GM18858 (cell line): ENCODE measurements around the gene CEACAM1.
"Not testable (repeated sequence)": the region's sequence is repeated elsewhere in the genome, so short reads cannot be mapped to it uniquely, and the experiment has no call there.

Source experiments
- ATAC-seq: cut with Tn5 transposase; IDR thresholded peaks from one replicate; pipeline ENCODE4 v1.9.1; 2021; ENCODE audit not compliant: unreplicated experiment

CEACAM1 gene

DNA sequence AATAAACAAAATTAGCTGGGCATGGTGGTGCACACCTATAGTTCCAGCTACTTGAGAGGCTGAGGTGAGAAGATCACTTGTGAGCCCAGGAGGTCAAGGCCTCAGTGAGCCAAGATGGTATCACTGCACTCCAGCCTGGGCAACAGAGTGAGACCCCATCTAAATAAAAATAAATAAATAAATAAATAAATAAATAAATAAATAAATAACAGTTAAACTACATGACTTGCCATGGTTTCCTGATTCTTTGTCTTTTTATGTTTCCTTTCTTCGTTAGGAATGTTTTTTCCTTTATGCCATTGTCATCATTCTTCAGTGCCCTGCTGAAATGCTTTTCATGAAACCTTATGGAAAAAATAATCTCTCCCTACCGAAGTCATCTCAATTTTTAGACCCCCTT is 50.3 kb downstream of the CEACAM1 start:
- ATAC-seq = no peak

GRCh38 chr19:42477117-42477516 is 51.2 kb downstream of the CEACAM1 start:
- ATAC-seq = no peak

DNA sequence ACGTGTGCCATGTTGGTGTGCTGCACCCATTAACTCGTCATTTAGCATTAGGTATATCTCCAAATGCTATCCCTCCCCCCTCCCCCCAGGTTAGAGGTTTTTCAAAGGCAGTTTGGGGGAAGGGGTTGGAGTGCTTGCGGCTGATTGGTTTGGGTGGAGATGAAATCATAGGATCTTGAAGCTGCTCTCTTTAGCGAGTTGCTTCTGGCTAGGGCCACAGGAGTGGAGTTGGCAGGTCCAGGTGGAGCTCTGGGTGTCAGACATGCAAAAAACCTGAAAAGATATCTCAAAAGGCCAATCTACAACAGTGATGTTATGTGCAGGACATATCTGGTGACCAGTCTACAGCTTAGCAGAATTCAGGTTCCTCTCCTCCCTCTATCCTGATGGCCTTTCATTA is 52.9 kb downstream of the CEACAM1 start:
- ATAC-seq = no peak

DNA sequence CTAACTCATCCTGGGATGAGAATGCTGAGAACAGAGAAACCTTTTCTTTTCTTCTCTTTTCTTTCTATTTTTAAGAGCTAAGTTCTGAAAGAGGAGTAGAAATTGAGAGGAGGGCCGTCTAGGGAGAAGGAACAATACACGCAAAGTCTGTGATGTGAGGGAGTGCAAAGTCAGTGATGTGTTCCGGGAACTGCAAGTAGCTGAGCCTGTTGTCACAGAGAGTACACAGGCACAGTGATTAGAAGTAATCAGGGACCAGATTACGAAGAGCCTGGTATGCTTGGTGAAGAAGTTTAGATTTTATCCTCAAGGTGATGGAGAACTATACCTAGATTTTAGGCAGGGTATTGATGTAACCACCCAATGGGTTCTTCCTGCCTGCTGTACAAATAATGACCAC is 53.5 kb downstream of the CEACAM1 start:
- ATAC-seq = no peak

DNA sequence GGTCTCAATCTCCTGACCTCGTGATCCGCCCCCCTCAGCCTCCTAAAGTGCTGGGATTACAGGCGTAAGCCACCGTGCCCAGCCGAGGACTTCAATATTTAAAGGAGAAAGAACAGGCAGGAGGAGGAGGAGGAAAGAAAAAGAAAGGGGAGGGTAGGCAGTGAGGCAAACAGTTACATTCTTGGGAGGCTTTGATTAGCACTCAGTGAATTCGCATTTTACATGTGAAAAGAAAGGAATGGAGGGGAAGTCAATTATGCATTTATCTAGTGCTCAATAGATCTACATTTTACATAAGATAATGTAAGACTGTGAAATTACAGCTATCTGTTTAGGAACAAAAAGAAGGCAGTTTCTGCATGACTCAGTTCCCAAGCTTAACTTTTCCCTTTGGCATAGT is 54.6 kb downstream of the CEACAM1 start:
- ATAC-seq = no peak

- no peak for ATAC-seq
These were observed 55.7 kb downstream of the CEACAM1 start for GRCh38 chr19:42472402-42473147.

- ATAC-seq = no peak
These were observed 56.6 kb downstream of the CEACAM1 start for GRCh38 chr19:42471554-42472249.

- no peak for ATAC-seq
These were observed 58.7 kb downstream of the CEACAM1 start for GRCh38 chr19:42469311-42470235.

- no peak for ATAC-seq
These were observed 59.9 kb downstream of the CEACAM1 start for GRCh38 chr19:42468273-42468796.

- ATAC-seq = no peak
These were observed 61.0 kb downstream of the CEACAM1 start for GRCh38 chr19:42467183-42467760.

DNA sequence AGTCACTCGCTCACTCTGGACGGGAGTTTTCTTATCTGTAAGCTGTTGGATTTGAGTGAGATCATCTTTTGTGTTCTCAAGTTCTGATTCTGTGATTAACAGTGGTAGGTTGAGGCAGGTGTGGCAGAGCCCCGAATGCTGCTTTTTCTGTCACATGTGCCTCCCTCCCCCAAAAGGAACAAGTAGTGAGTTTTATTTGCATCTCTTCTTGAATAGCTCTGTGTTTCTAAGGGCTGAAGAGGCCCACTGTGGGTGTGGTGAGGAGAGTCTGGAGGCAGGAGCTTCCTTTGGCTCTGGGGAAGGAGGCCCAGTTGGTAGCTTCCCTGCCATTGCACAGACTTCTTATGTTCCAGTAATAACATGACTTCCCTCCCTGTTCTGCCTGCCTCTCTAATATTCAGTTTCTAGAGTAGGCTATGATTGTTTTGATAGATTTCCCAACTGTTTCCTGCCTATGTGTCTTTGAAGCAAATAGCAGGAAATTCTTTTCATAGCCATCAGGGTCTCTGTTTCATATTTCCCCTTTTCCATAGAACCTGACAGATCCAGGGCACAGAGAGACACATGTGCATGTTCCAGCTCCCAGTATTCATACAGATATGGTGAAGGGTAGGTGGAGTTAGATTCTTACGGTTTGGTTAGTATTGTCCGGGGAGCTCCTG is 61.6 kb downstream of the CEACAM1 start:
- no peak for ATAC-seq

DNA sequence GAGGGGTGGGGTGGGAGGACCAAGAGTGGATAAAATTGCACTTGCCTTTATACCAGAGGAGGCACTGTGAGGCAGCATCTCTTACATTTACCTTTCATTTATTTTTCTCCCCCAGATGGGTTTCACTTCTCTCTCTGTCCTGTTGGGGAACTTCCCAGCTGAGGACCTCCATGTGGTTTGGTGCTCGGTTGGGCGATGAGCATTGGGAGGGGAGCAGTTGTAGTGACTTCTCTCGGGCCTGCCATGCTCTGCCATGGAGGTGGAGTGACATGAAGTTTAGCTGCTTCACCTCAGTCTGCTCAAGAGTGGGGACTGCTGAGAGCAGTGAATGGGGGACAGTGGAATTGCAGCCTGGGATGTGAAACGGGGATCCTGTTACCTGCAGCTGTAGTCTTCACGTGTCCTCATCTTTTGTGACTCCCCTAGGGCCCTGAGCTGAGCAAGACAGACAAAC is 62.4 kb downstream of the CEACAM1 start:
- peak; percentile 74 for ATAC-seq

DNA sequence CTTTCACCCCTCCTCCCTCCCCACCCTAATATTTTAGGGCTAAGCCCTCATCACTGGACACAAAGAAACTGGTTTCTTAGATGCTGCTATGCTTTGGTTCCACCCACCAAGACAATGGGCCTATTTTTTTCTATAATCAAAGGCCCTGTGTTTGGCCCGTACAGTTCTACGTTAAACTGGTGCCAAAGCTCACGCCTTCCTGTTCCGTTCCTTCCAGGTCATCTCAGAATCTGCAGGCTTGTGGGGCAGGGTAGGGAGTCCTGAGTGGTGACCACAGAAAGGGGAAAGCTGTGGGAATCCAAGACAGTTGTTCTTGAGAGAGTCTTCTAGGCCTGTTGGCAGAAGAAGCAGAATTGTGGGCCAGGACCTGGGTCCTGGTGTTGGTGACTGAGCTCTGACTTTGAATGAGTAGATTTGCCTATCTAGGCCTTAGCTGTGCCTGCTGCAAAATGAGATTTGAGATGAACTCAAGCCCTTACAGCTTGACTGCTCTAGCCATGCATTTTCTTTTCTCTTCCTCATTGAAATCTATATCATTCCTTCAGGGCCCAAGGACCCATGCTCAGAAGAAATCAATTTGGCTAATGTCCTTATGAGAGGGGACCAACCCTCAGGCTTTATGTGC is 66.5 kb downstream of the CEACAM1 start:
- no peak for ATAC-seq

DNA sequence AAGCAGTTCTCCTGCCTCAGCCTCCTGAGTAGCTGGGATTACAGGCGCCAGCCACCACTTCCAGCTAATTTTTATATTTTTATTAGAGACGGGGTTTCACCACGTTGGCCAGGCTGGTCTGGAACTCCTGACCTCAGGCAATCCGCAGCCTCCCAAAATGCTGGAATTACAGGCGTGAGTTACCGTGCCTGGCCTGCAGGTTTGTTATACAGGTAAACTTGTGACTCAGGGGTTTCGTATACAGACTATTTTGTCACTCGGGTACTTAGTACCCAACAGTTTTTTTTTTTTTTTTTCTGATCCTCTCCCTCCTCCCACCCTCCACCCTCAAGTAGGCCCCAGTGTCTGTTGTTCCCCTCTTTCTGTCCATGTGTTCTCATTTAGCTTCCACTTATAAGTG is 67.0 kb downstream of the CEACAM1 start:
- not testable (repeated sequence) for ATAC-seq

DNA sequence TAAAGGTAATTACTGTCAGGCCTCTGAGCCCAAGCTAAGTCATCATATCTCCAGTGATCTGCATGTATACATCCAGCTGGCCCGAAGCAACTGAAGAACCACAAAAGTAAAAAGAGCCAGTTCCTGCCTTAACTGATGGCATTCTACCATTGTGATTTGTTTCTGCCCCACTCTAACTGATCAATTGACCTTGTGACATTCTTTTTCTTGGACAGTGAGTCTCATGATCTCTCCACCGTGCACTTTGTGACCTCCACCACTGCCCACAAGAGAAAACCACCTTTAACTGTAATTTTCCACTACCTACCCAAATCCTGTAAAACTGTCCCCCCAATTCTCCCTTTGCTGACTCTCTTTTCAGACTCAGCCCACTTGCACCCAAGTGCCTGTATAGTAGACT is 68.4 kb downstream of the CEACAM1 start:
- ATAC-seq = no peak
